Choroid plexus epithelial cell (primary cell): ENCODE results near the gene SLC24A3.

ENCODE experiments used
- DNase-seq: peaks from one replicate; pipeline ENCODE4 v3.0.0-alpha.2; 2010; ENCODE audit warnings: low read depth
- H3K4me3 ChIP-seq: 2 replicates; pipeline ENCODE4 v1.5.1; 2011; ENCODE audit warnings: low read depth, mild to moderate bottlenecking, control low read depth, low read length, moderate library complexity
- TF ChIP-seq, protein P1 (sequence below): conservative IDR thresholded peaks from 2 replicates; pipeline ENCODE4 v1.5.1; 2011; ENCODE audit warnings: low read depth, mild to moderate bottlenecking, control low read depth, inconsistent platforms, low read length, moderate library complexity

SLC24A3 gene

GRCh38 chr20:19495905-19496703 lies 283.7 kb downstream of the SLC24A3 start:
- no peak overlapping the region for H3K4me3 ChIP-seq
- TF ChIP-seq, protein P1, sequence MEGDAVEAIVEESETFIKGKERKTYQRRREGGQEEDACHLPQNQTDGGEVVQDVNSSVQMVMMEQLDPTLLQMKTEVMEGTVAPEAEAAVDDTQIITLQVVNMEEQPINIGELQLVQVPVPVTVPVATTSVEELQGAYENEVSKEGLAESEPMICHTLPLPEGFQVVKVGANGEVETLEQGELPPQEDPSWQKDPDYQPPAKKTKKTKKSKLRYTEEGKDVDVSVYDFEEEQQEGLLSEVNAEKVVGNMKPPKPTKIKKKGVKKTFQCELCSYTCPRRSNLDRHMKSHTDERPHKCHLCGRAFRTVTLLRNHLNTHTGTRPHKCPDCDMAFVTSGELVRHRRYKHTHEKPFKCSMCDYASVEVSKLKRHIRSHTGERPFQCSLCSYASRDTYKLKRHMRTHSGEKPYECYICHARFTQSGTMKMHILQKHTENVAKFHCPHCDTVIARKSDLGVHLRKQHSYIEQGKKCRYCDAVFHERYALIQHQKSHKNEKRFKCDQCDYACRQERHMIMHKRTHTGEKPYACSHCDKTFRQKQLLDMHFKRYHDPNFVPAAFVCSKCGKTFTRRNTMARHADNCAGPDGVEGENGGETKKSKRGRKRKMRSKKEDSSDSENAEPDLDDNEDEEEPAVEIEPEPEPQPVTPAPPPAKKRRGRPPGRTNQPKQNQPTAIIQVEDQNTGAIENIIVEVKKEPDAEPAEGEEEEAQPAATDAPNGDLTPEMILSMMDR: no peak
- peak; percentile 2 for DNase-seq

DNA sequence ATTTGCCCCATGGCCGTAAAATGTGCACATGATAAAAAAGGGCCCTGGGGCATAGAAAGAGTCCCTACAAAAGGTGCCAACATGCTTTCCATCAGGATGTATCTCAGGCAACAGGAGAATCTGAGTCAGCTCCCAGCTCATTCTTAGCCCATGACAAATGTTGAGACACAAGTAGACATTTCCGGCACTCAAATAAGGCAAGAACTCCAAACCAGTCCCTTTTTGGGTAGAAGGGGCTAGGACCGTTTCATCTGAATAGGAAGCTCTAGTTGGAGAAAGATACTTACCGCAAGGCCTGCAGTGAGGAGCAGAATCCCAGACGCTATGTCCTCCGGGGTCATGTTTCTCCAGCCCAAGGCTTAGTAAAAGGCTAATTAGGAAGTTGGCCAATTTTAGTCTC lies 284.6 kb downstream of the SLC24A3 start:
- TF ChIP-seq, protein P1: no peak
- no peak overlapping the region for H3K4me3 ChIP-seq
- DNase-seq: peak; percentile 12

- TF ChIP-seq, protein P1: no peak
These were observed 286.3 kb downstream of the SLC24A3 start for GRCh38 chr20:19498756-19499155.

DNA sequence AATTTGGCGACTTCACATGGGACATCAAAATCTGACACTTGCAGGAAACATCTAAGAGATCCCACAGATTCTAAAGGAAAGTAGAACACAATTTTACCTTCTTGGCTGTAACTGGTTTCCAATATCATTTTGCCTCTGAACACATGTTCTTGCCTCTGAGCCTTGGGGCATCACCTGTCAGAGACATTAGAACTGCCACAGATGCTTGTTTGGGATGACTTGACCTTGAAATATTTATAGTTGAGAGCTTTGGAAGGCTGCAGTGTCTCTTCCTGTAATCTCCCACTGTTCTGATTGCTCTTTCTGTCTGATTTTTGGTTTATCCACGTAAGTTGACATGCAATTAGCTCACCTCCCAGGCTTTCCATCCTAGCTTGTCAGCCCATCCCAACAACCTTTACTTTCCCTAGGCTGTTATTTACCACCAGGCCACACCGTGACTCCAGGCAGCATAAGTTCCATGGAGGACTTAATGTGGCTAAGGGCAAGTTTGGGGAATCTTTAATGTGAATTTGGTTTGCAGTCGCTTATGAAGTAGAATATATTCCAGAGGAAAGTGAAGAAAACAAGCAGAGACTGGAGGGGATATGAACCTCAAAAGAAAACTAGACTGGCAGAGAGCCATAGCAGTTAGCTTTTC lies 289.2 kb downstream of the SLC24A3 start:
- TF ChIP-seq, protein P1: no peak

More at GRCh38 chr20:19498756-19499155, 286.3 kb downstream of the SLC24A3 start:
- H3K4me3 ChIP-seq: no peak overlapping the region
- no peak for DNase-seq

DNA sequence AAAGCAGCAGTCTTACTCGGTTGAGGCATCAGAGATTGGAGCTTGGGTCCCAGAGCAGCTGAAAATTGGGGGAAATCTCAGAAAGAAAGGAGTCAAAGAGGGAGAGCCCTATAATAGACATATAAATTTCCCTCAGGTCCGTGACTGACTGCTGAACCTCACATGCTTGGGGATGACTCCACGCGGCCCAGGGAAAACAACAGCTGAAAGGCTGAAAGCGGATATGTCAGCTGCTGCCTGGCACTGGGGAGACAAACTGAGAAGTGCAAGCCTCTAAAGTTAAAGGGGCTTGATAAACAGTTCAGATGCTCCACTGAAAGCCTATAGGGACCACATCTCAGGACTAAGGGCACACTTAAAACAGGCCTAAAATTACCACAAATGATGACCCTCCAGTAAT lies 289.7 kb downstream of the SLC24A3 start:
- TF ChIP-seq, protein P1: no peak
- no peak overlapping the region for H3K4me3 ChIP-seq
- no peak for DNase-seq

More for the DNA sequence above, 289.2 kb downstream of the SLC24A3 start:
- no peak overlapping the region for H3K4me3 ChIP-seq
- no peak for DNase-seq

- DNase-seq: no peak
- TF ChIP-seq, protein P1: no peak
These were observed 291.8 kb downstream of the SLC24A3 start for GRCh38 chr20:19504251-19504650.

More at GRCh38 chr20:19504251-19504650, 291.8 kb downstream of the SLC24A3 start:
- no peak overlapping the region for H3K4me3 ChIP-seq
